Keratinocyte (primary cell): ENCODE data around the gene ST6GALNAC5. TPM values are rescaled to one million over a fixed set of nuclear protein-coding genes. Genes with fewer than 3 reads are reported as not detected.

ENCODE experiments used
- DNase-seq: peaks from one replicate; pipeline ENCODE4 v3.0.0-alpha.2; 2011; ENCODE audit warnings: low read depth, missing footprints, low spot score
- FAIRE-seq: peaks from 2 replicates; lab custom pipeline; 2011; peaks lifted over from hg19 to GRCh38; lab: Jason Lieb, UNC
- H2AFZ ChIP-seq: 2 replicates; pipeline ENCODE4 v1.6.0; 2012; ENCODE audit warnings: low read length, control low read depth, inconsistent platforms; ENCODE audit not compliant: control insufficient read depth
- H3K27ac ChIP-seq: 2 replicates; pipeline ENCODE4 v1.5.1; 2011; ENCODE audit warnings: low read length; ENCODE audit not compliant: control insufficient read depth, insufficient read depth
- H3K27me3 ChIP-seq: 3 replicates; pipeline ENCODE4 v1.6.0; 2011; ENCODE audit warnings: low read length; ENCODE audit not compliant: control insufficient read depth, insufficient read depth; ENCODE audit errors: extremely low read depth
- H3K36me3 ChIP-seq, 2 experiments: 2 replicates in 1 of 2; 3 replicates in 1 of 2; pipeline ENCODE4 v1.5.1; 2011; ENCODE audit warnings: low read length in 2 of 2, mild to moderate bottlenecking in 1 of 2; ENCODE audit not compliant: control insufficient read depth in 2 of 2, insufficient read depth in 2 of 2; ENCODE audit errors: extremely low read depth in 1 of 2
- H3K4me1 ChIP-seq: 3 replicates; pipeline ENCODE4 v1.5.1; 2011; ENCODE audit warnings: low read length; ENCODE audit not compliant: control insufficient read depth, insufficient read depth; ENCODE audit errors: extremely low read depth
- H3K4me2 ChIP-seq: 3 replicates; pipeline ENCODE4 v1.6.0; 2011; ENCODE audit warnings: low read depth, low read length; ENCODE audit not compliant: control insufficient read depth, insufficient read depth; ENCODE audit errors: extremely low read depth
- H3K4me3 ChIP-seq, 3 experiments: fragments of 200-600 bp in 1 of 3; sonication (generic) in 1 of 3; 2 replicates in 2 of 3; 3 replicates in 1 of 3; pipeline ENCODE4 v1.5.1; 2011 to 2016; ENCODE audit warnings: low read length in 3 of 3, mild to moderate bottlenecking in 3 of 3, control low read depth in 2 of 3, inconsistent platforms in 1 of 3, low read depth in 1 of 3, mixed read lengths in 1 of 3, mixed run types in 1 of 3, moderate library complexity in 1 of 3; ENCODE audit not compliant: control insufficient read depth in 2 of 3, insufficient read depth in 2 of 3; ENCODE audit errors: extremely low read depth in 1 of 3
- H3K79me2 ChIP-seq: 2 replicates; pipeline ENCODE4 v1.6.0; 2012; ENCODE audit warnings: low read length; ENCODE audit not compliant: control insufficient read depth, insufficient read depth
- H3K9ac ChIP-seq: 3 replicates; pipeline ENCODE4 v1.6.0; 2011; ENCODE audit warnings: low read length; ENCODE audit not compliant: control insufficient read depth, insufficient read depth; ENCODE audit errors: extremely low read depth
- H3K9me1 ChIP-seq: 3 replicates; pipeline ENCODE4 v1.6.0; 2011; ENCODE audit warnings: low read length; ENCODE audit not compliant: control insufficient read depth, insufficient read depth; ENCODE audit errors: extremely low read depth
- H3K9me3 ChIP-seq: 2 replicates; pipeline ENCODE4 v1.5.1; 2012; ENCODE audit warnings: low read depth, low read length; ENCODE audit not compliant: control insufficient read depth
- H4K20me1 ChIP-seq: 3 replicates; pipeline ENCODE4 v1.6.0; 2011; ENCODE audit warnings: low read length; ENCODE audit not compliant: control insufficient read depth, insufficient read depth; ENCODE audit errors: extremely low read depth
- EZH2 ChIP-seq: IDR thresholded peaks from one replicate; pipeline ENCODE4 v1.6.1; 2012; ENCODE audit warnings: inconsistent platforms, mild to moderate bottlenecking, low read length, moderate library complexity
- dilution Hi-C: fragments of 300-500 bp; cut with MboI; formaldehyde crosslinking; loops from one replicate; pipeline ENCODE4 v1.7.0; 2020; ENCODE audit warnings: low sequenced_read_pairs; ENCODE audit not compliant: extremely low pct_ligation_motif_present
- polyA plus RNA-seq, 5 experiments: library from polyadenylated mRNA; depleted of rRNA in 3 of 5; stranded (reverse) in 3 of 5; stranded (forward) in 1 of 5; unstranded in 1 of 5; fragments of >200 nt; gene quantifications; 1 replicate in 1 of 5; 2 replicates in 3 of 5; 3 replicates in 1 of 5; pipeline versions ENCODE4 v1.2.1 to v1.2.3, GENCODE V29; 2011 to 2012; ENCODE audit warnings: missing spikeins in 2 of 5, low read depth in 1 of 5, low replicate concordance in 1 of 5
- TF ChIP-seq, protein P1 (sequence below), 3 experiments: IDR thresholded peaks in 1 of 3; conservative IDR thresholded peaks in 1 of 3; optimal IDR thresholded peaks in 1 of 3; 2 replicates in 2 of 3; 3 replicates in 1 of 3; pipeline versions ENCODE3 to v1.5.1; 2011; ENCODE audit warnings: low read length in 3 of 3, mild to moderate bottlenecking in 3 of 3, moderate library complexity in 2 of 3, control low read depth in 1 of 3, inconsistent platforms in 1 of 3; ENCODE audit not compliant: insufficient read depth in 2 of 3; ENCODE audit errors: extremely low read depth in 1 of 3

ST6GALNAC5 gene
- polyA plus RNA-seq, 1 donor (not counting 4 experiments of a cell fraction or from before 2014, with no cell fraction given), result 12.8 TPM

DNA sequence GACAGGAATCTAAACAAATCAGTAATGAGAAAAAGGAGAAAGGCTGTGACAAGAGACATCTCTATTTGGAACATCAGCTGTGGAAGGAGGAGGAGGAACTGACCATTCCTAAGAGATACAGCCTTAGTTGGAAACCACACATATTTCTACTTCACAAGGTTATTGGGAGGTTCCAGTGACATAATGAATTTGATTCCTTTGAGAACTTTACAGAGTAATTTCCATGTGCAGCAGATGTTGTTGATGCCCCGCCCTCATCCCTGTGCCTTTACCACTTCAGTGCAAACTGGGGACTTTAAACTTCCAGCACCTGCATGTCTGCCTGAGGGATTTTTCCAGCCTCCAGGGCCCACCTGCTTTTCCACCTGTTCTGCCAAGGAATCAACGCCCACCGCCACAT is 9.3 kb upstream of the ST6GALNAC5 start:
- no peaks in the 10 kb centered on the region for H3K36me3 ChIP-seq
- no peak for DNase-seq
- no peak overlapping the region for H3K4me3 ChIP-seq
- H3K27ac ChIP-seq, result no peak overlapping the region
- H3K9ac ChIP-seq, result no peak overlapping the region
- H3K9me3 ChIP-seq, result no peaks in the 10 kb centered on the region
- H3K9me1 ChIP-seq, result no peaks in the 10 kb centered on the region
- no peaks in the 10 kb centered on the region for H4K20me1 ChIP-seq
- no peaks in the 10 kb centered on the region for H3K79me2 ChIP-seq
- no peaks in the 10 kb centered on the region for H3K27me3 ChIP-seq
- no peaks in the 10 kb centered on the region for H3K4me1 ChIP-seq
- TF ChIP-seq, protein P1, sequence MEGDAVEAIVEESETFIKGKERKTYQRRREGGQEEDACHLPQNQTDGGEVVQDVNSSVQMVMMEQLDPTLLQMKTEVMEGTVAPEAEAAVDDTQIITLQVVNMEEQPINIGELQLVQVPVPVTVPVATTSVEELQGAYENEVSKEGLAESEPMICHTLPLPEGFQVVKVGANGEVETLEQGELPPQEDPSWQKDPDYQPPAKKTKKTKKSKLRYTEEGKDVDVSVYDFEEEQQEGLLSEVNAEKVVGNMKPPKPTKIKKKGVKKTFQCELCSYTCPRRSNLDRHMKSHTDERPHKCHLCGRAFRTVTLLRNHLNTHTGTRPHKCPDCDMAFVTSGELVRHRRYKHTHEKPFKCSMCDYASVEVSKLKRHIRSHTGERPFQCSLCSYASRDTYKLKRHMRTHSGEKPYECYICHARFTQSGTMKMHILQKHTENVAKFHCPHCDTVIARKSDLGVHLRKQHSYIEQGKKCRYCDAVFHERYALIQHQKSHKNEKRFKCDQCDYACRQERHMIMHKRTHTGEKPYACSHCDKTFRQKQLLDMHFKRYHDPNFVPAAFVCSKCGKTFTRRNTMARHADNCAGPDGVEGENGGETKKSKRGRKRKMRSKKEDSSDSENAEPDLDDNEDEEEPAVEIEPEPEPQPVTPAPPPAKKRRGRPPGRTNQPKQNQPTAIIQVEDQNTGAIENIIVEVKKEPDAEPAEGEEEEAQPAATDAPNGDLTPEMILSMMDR (optimal IDR thresholded peaks at IDR 0.05 in 1 of 3, IDR thresholded peaks at IDR 0.05 in 1 of 3, conservative IDR thresholded peaks at IDR 0.05 in 1 of 3; ENCODE audit: extremely low read depth in 1 of 3, insufficient read depth in 2 of 3, low read length in 3 of 3), result no peak
- TF ChIP-seq EZH2, result no peak
- dilution Hi-C loops, result no loop called here
- H2AFZ ChIP-seq, result no peak overlapping the region
- FAIRE-seq, result no peak
- H3K4me2 ChIP-seq, result no peak overlapping the region

DNA sequence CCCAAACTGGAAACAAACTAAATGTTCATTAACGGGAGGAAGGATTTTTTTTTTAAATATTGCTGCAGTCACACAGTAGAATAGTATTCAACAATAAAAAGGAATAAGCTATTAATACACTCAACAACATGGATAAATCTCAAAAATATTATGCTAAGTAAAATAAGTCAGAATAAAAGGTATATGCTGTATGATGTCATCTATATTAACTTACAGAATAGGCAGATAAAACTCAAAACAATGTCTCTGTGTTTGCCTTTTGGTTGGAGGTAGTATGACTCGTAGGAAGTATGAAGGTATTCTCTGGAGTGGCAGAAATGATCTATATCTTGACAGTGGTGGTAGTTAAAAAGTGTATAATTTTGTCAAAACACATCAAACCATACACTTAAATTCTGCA is 6.1 kb upstream of the ST6GALNAC5 start:
- H3K27me3 ChIP-seq, result no peaks in the 10 kb centered on the region
- H3K36me3 ChIP-seq, result no peaks in the 10 kb centered on the region
- H3K9me3 ChIP-seq, result no peaks in the 10 kb centered on the region
- no peaks in the 10 kb centered on the region for H4K20me1 ChIP-seq
- no peaks in the 10 kb centered on the region for H3K4me1 ChIP-seq
- FAIRE-seq, result no peak
- no peaks in the 10 kb centered on the region for H3K79me2 ChIP-seq
- DNase-seq, result no peak
- no peak overlapping the region for H2AFZ ChIP-seq
- no peaks in the 10 kb centered on the region for H3K9me1 ChIP-seq
- no peak overlapping the region for H3K4me3 ChIP-seq
- dilution Hi-C loops, result no loop called here
- no peak overlapping the region for H3K9ac ChIP-seq
- TF ChIP-seq, protein P1 (optimal IDR thresholded peaks at IDR 0.05 in 1 of 3, IDR thresholded peaks at IDR 0.05 in 1 of 3, conservative IDR thresholded peaks at IDR 0.05 in 1 of 3; ENCODE audit: extremely low read depth in 1 of 3, insufficient read depth in 2 of 3, low read length in 3 of 3), result no peak
- TF ChIP-seq EZH2, result no peak
- H3K4me2 ChIP-seq, result no peak overlapping the region
- H3K27ac ChIP-seq, result no peak overlapping the region
